Right cardiac atrium (tissue), 5 donors: ENCODE data around the gene DLK2. TPM values are rescaled to one million over a fixed set of nuclear protein-coding genes. Genes with fewer than 3 reads are reported as not detected.
"Not testable (repeated sequence)": the region's sequence is repeated elsewhere in the genome, so short reads cannot be mapped to it uniquely, and the experiment has no call there.

ENCODE experiments used
- ATAC-seq, 2 donors: fragments of 200-7000 bp; cut with Tn5 transposase; one replicate each; pipeline versions ENCODE4 v1.8.0 to v1.9.1; 2020; ENCODE audit warnings: moderate library complexity in 2 of 2, mild to moderate bottlenecking in 1 of 2
- DNase-seq, 3 donors: peaks; one replicate each; pipeline ENCODE4 v3.0.0-alpha.2; 2020
- H3K27ac ChIP-seq: one replicate; pipeline ENCODE4 v1.5.1; 2013; ENCODE audit warnings: mild to moderate bottlenecking, low read length, control low read depth, moderate library complexity
- H3K27me3 ChIP-seq: one replicate; pipeline ENCODE4 v1.6.1; 2013; ENCODE audit not compliant: control insufficient read depth, insufficient read depth
- H3K4me1 ChIP-seq: one replicate; pipeline ENCODE4 v1.6.1; 2013; ENCODE audit warnings: low read length; ENCODE audit not compliant: control insufficient read depth, insufficient read depth
- H3K4me3 ChIP-seq: one replicate; pipeline ENCODE4 v1.5.1; 2013; ENCODE audit warnings: low read length, control low read depth
- H3K9me3 ChIP-seq: one replicate; pipeline ENCODE4 v1.6.1; 2013; ENCODE audit warnings: low read length; ENCODE audit not compliant: control insufficient read depth
- WGBS: extraction: QIAGEN DNeasy Blood & Tissue Kit; methylation state at CpG from one replicate; pipeline ENCODE4 v1.1.7; 2013; 5-methylcytosine and 5-hydroxymethylcytosine counted together
- intact Hi-C, 4 donors: fragments of 100-400 bp; cut with DNase I; formaldehyde crosslinking; loops; one replicate each; pipeline versions ENCODE4 v1.11.0 to v1.14.0; 2022 to 2023
- polyA plus RNA-seq: library from polyadenylated mRNA; stranded (reverse); fragments of 200-250 nt; gene quantifications from one replicate; pipeline ENCODE4 v1.2.3, GENCODE V29; 2013
- total RNA-seq, 4 donors: library from RNA; stranded (reverse); fragmentation: NEBNext Ultra II Directional; extraction: Animal tissue kit (Norgen Biotek cat#: 25700); gene quantifications; one replicate each; pipeline ENCODE4 v1.2.1, GENCODE V29; 2021
- donor health status: healthy with polysubstance abuse.
- donor health status: DM: no; HTN: yes; CAD: no.
- donor health status: DM: no; HTN: no; CAD: no.
- donor health status: DM: no; HTN: yes; CAD: no; lungs with severe emphysema.
- donor health status: DM: yes; HTN: yes; CAD: no.

Gene DLK2
- total and polyA plus RNA-seq, 5 donors = 0.42 to 1.1 (median 0.48) TPM; not detected in 1

DNA sequence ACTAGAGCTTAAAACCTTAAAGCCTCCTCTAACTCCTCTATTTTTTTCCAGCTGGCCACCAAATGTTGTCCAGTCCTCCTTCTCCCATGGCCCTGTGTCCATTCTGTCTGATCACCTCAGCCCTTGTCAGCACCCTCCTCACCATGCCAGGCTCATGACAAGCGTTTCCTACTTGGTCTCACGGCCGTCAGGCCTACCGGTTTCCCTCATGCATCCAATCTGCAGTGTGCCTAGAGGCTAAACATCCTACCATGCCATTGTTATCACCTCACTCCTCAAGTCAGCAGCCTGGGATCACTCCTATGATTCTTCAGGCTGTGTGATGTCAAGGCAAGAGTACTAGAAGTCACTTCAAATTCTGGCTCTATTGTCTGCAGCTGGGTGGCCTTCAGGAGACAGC lies 12.4 kb upstream of the DLK2 start:
- DNase-seq (no peak), ATAC-seq (peak in 1 of 2 donors; percentile 21)
- no peak overlapping the region for H3K4me3 ChIP-seq
- H3K27ac ChIP-seq = no peak overlapping the region
- H3K9me3 ChIP-seq = no peaks in the 10 kb centered on the region
- H3K27me3 ChIP-seq = no peaks in the 10 kb centered on the region
- H3K4me1 ChIP-seq = no peaks in the 10 kb centered on the region
- intact Hi-C loops = no loop called here
- 37% methylated on average over 4 of the region's 4 CpGs for WGBS

DNA sequence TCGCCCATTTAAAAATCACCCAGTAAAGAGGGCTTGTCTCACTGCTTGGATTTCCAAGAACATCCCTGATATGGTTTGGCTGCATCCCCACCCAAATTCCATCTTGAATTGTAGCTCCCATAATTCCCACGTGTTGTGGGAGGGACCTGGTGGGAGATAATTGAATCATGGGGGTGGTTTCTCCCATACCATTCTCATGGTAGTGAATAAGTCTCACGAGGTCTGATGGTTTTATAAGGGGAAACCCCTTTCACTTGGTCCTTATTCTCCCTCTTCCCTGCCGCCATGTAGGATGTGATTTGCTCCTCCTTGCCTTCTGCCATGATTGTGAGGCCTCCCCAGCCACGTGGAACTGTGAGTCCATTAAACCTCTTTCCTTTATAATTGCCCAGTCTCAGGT lies 11.9 kb upstream of the DLK2 start:
- DNase-seq, ATAC-seq, H3K4me3 ChIP-seq, H3K27me3 ChIP-seq, H3K4me1 ChIP-seq, H3K27ac ChIP-seq, H3K9me3 ChIP-seq, intact Hi-C loops: not testable (repeated sequence)
- WGBS = 62% methylated on average over 5 of the region's 5 CpGs

- H3K27me3 ChIP-seq = no peaks in the 10 kb centered on the region
- no peaks in the 10 kb centered on the region for H3K9me3 ChIP-seq
- H3K27ac ChIP-seq = no peak overlapping the region
- no peak for ATAC-seq
- 71% methylated on average over 2 of the region's 2 CpGs for WGBS
- no peak for DNase-seq
- no peaks in the 10 kb centered on the region for H3K4me1 ChIP-seq
- no peak overlapping the region for H3K4me3 ChIP-seq
- intact Hi-C loops = no loop called here
These were observed 10.6 kb upstream of the DLK2 start for GRCh38 chr6:43465948-43466347.

GRCh38 chr6:43464337-43464736 lies 9.0 kb upstream of the DLK2 start:
- DNase-seq (no peak), ATAC-seq (no peak)
- H3K4me3 ChIP-seq = no peak overlapping the region
- intact Hi-C loops = no loop called here
- H3K4me1 ChIP-seq = no peaks in the 10 kb centered on the region
- no peaks in the 10 kb centered on the region for H3K9me3 ChIP-seq
- H3K27me3 ChIP-seq = no peaks in the 10 kb centered on the region
- WGBS = 79% methylated on average over 8 of the region's 8 CpGs
- no peak overlapping the region for H3K27ac ChIP-seq

GRCh38 chr6:43461936-43462335 lies 6.6 kb upstream of the DLK2 start:
- no peaks in the 10 kb centered on the region for H3K27me3 ChIP-seq
- ATAC-seq = no peak
- 77% methylated on average over 5 of the region's 5 CpGs for WGBS

DNA sequence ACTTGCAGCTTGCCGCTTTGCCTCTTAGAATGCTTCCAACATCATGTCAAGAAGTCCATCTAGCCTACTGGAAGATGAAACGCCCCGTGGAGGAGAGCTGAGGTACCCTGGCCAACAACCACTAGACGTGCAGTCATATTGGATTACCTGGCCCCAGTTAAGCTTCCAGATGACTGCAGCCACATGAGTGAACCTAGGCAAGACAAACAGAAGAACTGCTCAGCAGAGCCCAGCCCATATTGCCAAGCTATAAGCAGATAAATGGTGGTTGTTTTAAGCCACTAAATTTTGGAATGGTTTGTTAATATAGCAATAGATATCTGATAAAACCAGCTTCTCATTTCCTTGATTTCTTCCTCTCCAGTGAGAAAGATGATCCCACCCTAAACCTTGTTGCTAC lies 4.7 kb upstream of the DLK2 start:
- Histone ChIP-seq H3K4me1 (no peaks in the 10 kb centered on the region), H3K27ac (no peak overlapping the region), H3K4me3 (no peak overlapping the region), H3K27me3 (no peaks in the 10 kb centered on the region), H3K9me3 (no peaks in the 10 kb centered on the region)
- ATAC-seq = no peak
- WGBS = 76% methylated on average over 4 of the region's 4 CpGs
- no peak for DNase-seq
- intact Hi-C loops = no loop called here

More at GRCh38 chr6:43461936-43462335, 6.6 kb upstream of the DLK2 start:
- Histone ChIP-seq H3K4me1 (no peaks in the 10 kb centered on the region), H3K4me3 (no peak overlapping the region), H3K27ac (no peak overlapping the region), H3K9me3 (no peaks in the 10 kb centered on the region)
- no peak for DNase-seq
- intact Hi-C loops = no loop called here

- ATAC-seq (no peak), DNase-seq (no peak)
- Histone ChIP-seq H3K4me1 (no peaks in the 10 kb centered on the region), H3K27ac (no peak overlapping the region), H3K27me3 (no peaks in the 10 kb centered on the region), H3K9me3 (no peaks in the 10 kb centered on the region), H3K4me3 (no peak overlapping the region)
- intact Hi-C loops = loop anchor here in 2 of 4 donors (5.0 kb wide), 2 partner anchors 43 to 48 kb away; no protein-coding TSS in a partner anchor
- 69% methylated on average over 1 of the region's 1 CpG for WGBS
These were observed 4.2 kb upstream of the DLK2 start for GRCh38 chr6:43459535-43459934.

GRCh38 chr6:43458154-43458553 lies 2.8 kb upstream of the DLK2 start:
- 93% methylated on average over 15 of the region's 15 CpGs for WGBS
- ATAC-seq, H3K9me3 ChIP-seq, H3K4me1 ChIP-seq, DNase-seq, H3K4me3 ChIP-seq, H3K27me3 ChIP-seq, H3K27ac ChIP-seq: not testable (repeated sequence)
- intact Hi-C loops = loop anchor here in 2 of 4 donors (5.0 kb wide), 2 partner anchors 44 to 49 kb away; no protein-coding TSS in a partner anchor

- no peaks in the 10 kb centered on the region for H3K9me3 ChIP-seq
- DNase-seq (no peak), ATAC-seq (no peak)
- intact Hi-C loops = loop anchor here in 2 of 4 donors (5.0 kb wide), 2 partner anchors 45 to 50 kb away; no protein-coding TSS in a partner anchor
- H3K27ac ChIP-seq = no peak overlapping the region
- 69% methylated on average over 9 of the region's 9 CpGs for WGBS
- no peaks in the 10 kb centered on the region for H3K4me1 ChIP-seq
- H3K27me3 ChIP-seq = no peaks in the 10 kb centered on the region
- no peak overlapping the region for H3K4me3 ChIP-seq
These were observed 2.3 kb upstream of the DLK2 start for GRCh38 chr6:43457643-43458042.

DNA sequence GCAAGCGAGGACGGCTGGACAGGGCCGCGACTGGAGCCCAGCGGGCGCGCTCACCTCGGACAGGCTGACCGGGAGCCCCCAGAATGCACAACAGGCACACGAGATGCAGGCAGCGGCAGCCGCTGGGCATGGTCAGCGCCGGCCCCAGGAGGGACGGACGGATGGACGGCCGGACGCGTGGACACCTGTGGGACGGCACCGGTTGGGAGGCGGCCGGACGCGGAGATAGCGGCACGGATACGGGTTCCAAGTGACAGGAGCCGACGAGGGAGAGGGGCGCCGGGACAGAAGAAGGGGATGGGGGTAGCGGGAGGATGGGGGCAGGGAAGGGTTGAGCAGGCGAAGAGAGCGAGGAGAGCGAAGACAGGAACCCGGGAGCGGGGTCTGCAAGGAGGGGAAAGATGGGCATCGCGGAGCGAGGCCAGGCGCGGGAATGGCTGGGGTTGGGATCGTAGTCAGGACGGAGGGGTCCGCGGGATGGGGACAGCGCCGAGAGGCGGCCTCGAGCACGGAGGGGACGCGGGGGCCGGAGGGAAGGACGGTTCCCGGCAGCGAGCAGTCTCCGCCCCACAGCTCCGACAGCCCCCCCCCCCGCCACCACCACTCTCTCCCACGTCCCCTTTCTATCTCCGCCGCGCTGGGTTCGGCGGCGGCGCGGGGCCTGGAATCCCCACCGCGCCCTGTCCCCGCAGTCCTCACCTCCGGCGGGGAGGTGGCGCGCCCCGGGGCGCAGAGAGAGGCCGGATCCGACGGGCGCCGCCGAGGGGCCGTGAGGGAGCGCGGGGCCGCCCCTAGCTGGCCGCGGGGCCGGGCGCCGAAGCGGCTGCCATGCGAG lies 435 bp downstream of the DLK2 start:
- ATAC-seq (peak; percentile 87 to 91), DNase-seq (peak; percentile 88 to 95 (median 95))
- Histone ChIP-seq H3K4me3 (peak overlapping the region; percentile 36), H3K4me1 (no peaks in the 10 kb centered on the region), H3K27me3 (no peaks in the 10 kb centered on the region), H3K27ac (no peak overlapping the region), H3K9me3 (no peaks in the 10 kb centered on the region)
- under 1% methylated on average over 97 of the region's 97 CpGs for WGBS
- intact Hi-C loops = loop anchor here (2.0 to 5.0 kb wide), 4 partner anchors 42 to 52 kb away; no protein-coding TSS in a partner anchor

GRCh38 chr6:43454290-43454695 lies 1.1 kb downstream of the DLK2 start:
- DNase-seq (no peak), ATAC-seq (no peak)
- Histone ChIP-seq H3K27me3 (no peaks in the 10 kb centered on the region), H3K4me1 (no peaks in the 10 kb centered on the region), H3K9me3 (no peaks in the 10 kb centered on the region), H3K27ac (no peak overlapping the region), H3K4me3 (no peak overlapping the region)
- intact Hi-C loops = loop anchor here in 3 of 4 donors (2.0 to 5.0 kb wide), 2 partner anchors 43 to 53 kb away; no protein-coding TSS in a partner anchor
- WGBS = 15% methylated on average over 17 of the region's 17 CpGs
